ENCODE data around the gene UTP20. TPM values are rescaled to one million over a fixed set of nuclear protein-coding genes. Genes with fewer than 3 reads are reported as not detected.

Gene UTP20
- polyA plus RNA-seq, 1 donor (not counting 4 experiments of a cell fraction or from before 2014, with no cell fraction given), result 14.8 TPM

DNA sequence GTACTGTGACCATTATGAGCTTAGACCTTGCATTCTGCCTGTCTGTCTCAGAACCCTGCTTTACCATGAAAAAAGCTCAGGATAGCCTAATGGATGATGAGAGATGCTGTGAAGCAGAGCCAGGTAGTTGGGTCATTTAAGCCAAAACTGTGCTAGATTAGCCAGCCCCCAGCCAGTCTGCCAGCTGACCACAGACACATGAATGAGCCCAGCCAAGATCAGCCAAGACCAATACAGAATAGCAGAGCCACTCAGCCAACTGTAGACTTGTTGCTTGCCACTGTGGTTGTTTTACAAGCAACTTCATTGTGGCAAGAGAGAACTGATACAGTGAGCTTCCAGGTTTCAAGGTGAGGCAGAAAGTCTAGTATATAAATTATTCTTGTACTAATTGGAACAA, 12.8 kb upstream of the UTP20 start:
- H3K27ac ChIP-seq (ENCODE audit: control insufficient read depth, insufficient read depth, low read length), result no peak overlapping the region
- no peaks in the 10 kb centered on the region for H3K9me1 ChIP-seq (ENCODE audit: control insufficient read depth, extremely low read depth, insufficient read depth, low read length)
- H3K4me3 ChIP-seq (ENCODE audit: control insufficient read depth in 2 of 3, extremely low read depth in 1 of 3, insufficient read depth in 2 of 3, low read depth in 1 of 3, low read length in 3 of 3), result no peak overlapping the region
- no peaks in the 10 kb centered on the region for H3K79me2 ChIP-seq (ENCODE audit: control insufficient read depth, insufficient read depth, low read length)
- H2AFZ ChIP-seq (ENCODE audit: control insufficient read depth, low read length), result no peak overlapping the region
- H3K9ac ChIP-seq (ENCODE audit: control insufficient read depth, extremely low read depth, insufficient read depth, low read length), result no peak overlapping the region
- no peak for FAIRE-seq
- DNase-seq (ENCODE audit: low read depth, low spot score), result no peak
- no peaks in the 10 kb centered on the region for H4K20me1 ChIP-seq (ENCODE audit: control insufficient read depth, extremely low read depth, insufficient read depth, low read length)
- no peak overlapping the region for H3K4me2 ChIP-seq (ENCODE audit: control insufficient read depth, extremely low read depth, insufficient read depth, low read depth, low read length)
- no peaks in the 10 kb centered on the region for H3K9me3 ChIP-seq (ENCODE audit: control insufficient read depth, low read depth, low read length)
- peaks cover 3% of the 10 kb centered on the region for H3K27me3 ChIP-seq (ENCODE audit: control insufficient read depth, extremely low read depth, insufficient read depth, low read length)
- no peaks in the 10 kb centered on the region for H3K4me1 ChIP-seq (ENCODE audit: control insufficient read depth, extremely low read depth, insufficient read depth, low read length)
- dilution Hi-C loops (cut with MboI; ENCODE audit: extremely low pct_ligation_motif_present, low sequenced_read_pairs), result no loop called here
- no peaks in the 10 kb centered on the region for H3K36me3 ChIP-seq (ENCODE audit: control insufficient read depth in 2 of 2, extremely low read depth in 1 of 2, insufficient read depth in 2 of 2, low read length in 2 of 2)
- no peak for TF ChIP-seq CTCF (optimal IDR thresholded peaks at IDR 0.05 in 1 of 3, IDR thresholded peaks at IDR 0.05 in 1 of 3, conservative IDR thresholded peaks at IDR 0.05 in 1 of 3; ENCODE audit: extremely low read depth in 1 of 3, insufficient read depth in 2 of 3, low read length in 3 of 3)
- TF ChIP-seq EZH2 (IDR thresholded peaks at IDR 0.05; ENCODE audit: low read length), result no peak

DNA sequence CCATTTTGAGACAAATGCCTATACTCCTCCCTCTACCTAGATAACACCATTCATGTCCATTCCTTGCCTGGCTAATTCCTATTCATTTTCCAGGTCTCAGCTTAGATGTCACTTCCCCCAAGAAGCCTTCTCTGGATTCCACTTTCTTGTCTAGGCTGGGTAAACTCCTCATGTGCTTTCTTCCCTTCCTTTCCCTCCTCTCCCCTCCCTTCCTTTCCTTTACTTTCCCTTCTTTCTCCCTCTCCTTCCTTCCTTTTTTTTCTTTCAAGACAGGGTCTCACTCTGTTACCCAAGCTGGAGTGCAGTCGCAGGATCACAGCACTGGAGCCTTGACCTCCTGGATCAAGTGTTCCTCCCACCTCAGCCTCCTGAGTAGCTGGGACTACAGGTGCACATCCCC, 3.5 kb upstream of the UTP20 start:
- no peak overlapping the region for H3K9ac ChIP-seq (ENCODE audit: control insufficient read depth, extremely low read depth, insufficient read depth, low read length)
- no peaks in the 10 kb centered on the region for H3K27me3 ChIP-seq (ENCODE audit: control insufficient read depth, extremely low read depth, insufficient read depth, low read length)
- H4K20me1 ChIP-seq (ENCODE audit: control insufficient read depth, extremely low read depth, insufficient read depth, low read length), result no peaks in the 10 kb centered on the region
- H2AFZ ChIP-seq (ENCODE audit: control insufficient read depth, low read length), result no peak overlapping the region
- H3K79me2 ChIP-seq (ENCODE audit: control insufficient read depth, insufficient read depth, low read length), result peaks cover 13% of the 10 kb centered on the region
- no peaks in the 10 kb centered on the region for H3K4me1 ChIP-seq (ENCODE audit: control insufficient read depth, extremely low read depth, insufficient read depth, low read length)
- H3K9me1 ChIP-seq (ENCODE audit: control insufficient read depth, extremely low read depth, insufficient read depth, low read length), result no peaks in the 10 kb centered on the region
- dilution Hi-C loops (cut with MboI; ENCODE audit: extremely low pct_ligation_motif_present, low sequenced_read_pairs), result no loop called here
- H3K4me2 ChIP-seq (ENCODE audit: control insufficient read depth, extremely low read depth, insufficient read depth, low read depth, low read length), result no peak overlapping the region
- no peaks in the 10 kb centered on the region for H3K9me3 ChIP-seq (ENCODE audit: control insufficient read depth, low read depth, low read length)
- no peak overlapping the region for H3K4me3 ChIP-seq (ENCODE audit: control insufficient read depth in 2 of 3, extremely low read depth in 1 of 3, insufficient read depth in 2 of 3, low read depth in 1 of 3, low read length in 3 of 3)
- DNase-seq (ENCODE audit: low read depth, low spot score), result no peak
- no peaks in the 10 kb centered on the region for H3K36me3 ChIP-seq (ENCODE audit: control insufficient read depth in 2 of 2, extremely low read depth in 1 of 2, insufficient read depth in 2 of 2, low read length in 2 of 2)
- TF ChIP-seq EZH2 (IDR thresholded peaks at IDR 0.05; ENCODE audit: low read length), result no peak
- no peak for TF ChIP-seq CTCF (optimal IDR thresholded peaks at IDR 0.05 in 1 of 3, IDR thresholded peaks at IDR 0.05 in 1 of 3, conservative IDR thresholded peaks at IDR 0.05 in 1 of 3; ENCODE audit: extremely low read depth in 1 of 3, insufficient read depth in 2 of 3, low read length in 3 of 3)
- no peak overlapping the region for H3K27ac ChIP-seq (ENCODE audit: control insufficient read depth, insufficient read depth, low read length)
- FAIRE-seq, result no peak

All from keratinocyte (primary cell).